IPS DF 6.9 (cell line): ENCODE results near the gene HTR2C.
"Not testable (repeated sequence)": the region's sequence is repeated elsewhere in the genome, so short reads cannot be mapped to it uniquely, and the experiment has no call there.

Experiments used
- DNase-seq: peaks from one replicate; pipeline ENCODE4 v3.0.0-alpha.2; 2013; ENCODE audit warnings: low read depth, low spot score
- H3K27ac ChIP-seq: one replicate; pipeline ENCODE4 v1.5.1; 2013; ENCODE audit warnings: low read length, control low read depth
- H3K27me3 ChIP-seq: 2 replicates; pipeline ENCODE4 v1.6.1; 2013; ENCODE audit warnings: mild to moderate bottlenecking, low read length; ENCODE audit not compliant: control insufficient read depth, insufficient read depth
- H3K36me3 ChIP-seq: 2 replicates; pipeline ENCODE4 v1.6.1; 2013; ENCODE audit warnings: low read length; ENCODE audit not compliant: control insufficient read depth, insufficient read depth
- H3K4me1 ChIP-seq: 2 replicates; pipeline ENCODE4 v1.6.1; 2013; ENCODE audit warnings: low read length; ENCODE audit not compliant: control insufficient read depth, insufficient read depth
- H3K4me3 ChIP-seq: 2 replicates; pipeline ENCODE4 v1.5.1; 2013; ENCODE audit warnings: mild to moderate bottlenecking, low read length
- H3K9me3 ChIP-seq: 2 replicates; pipeline ENCODE4 v1.6.1; 2013; ENCODE audit warnings: low read length, inconsistent platforms; ENCODE audit not compliant: control insufficient read depth, insufficient read depth
- WGBS: extraction: QIAGEN DNeasy Blood & Tissue Kit; methylation state at CpG from one replicate; pipeline ENCODE4 v1.1.7; 2013; ENCODE audit warnings: mixed read lengths, missing lambda C conversion rate; ENCODE audit not compliant: insufficient read length, insufficient coverage; 5-methylcytosine and 5-hydroxymethylcytosine counted together

HTR2C gene

GRCh38 chrX:114599911-114600310, 16.0 kb downstream of the HTR2C start:
- Histone ChIP-seq H3K9me3 (no peaks in the 10 kb centered on the region), H3K27ac (no peak overlapping the region), H3K4me1 (no peaks in the 10 kb centered on the region), H3K36me3 (no peaks in the 10 kb centered on the region), H3K4me3 (no peak overlapping the region), H3K27me3 (no peaks in the 10 kb centered on the region)
- WGBS: no CpG with 5 or more reads among the region's 4 CpGs
- DNase-seq: no peak

- WGBS: no CpG with 5 or more reads among the region's 10 CpGs
- H3K4me3 ChIP-seq: not testable (repeated sequence)
These were observed 22.7 kb downstream of the HTR2C start for GRCh38 chrX:114606619-114607018.

GRCh38 chrX:114611018-114611619, 27.2 kb downstream of the HTR2C start:
- no peaks in the 10 kb centered on the region for H3K36me3 ChIP-seq
- H3K4me3 ChIP-seq: no peak overlapping the region
- H3K27me3 ChIP-seq: no peaks in the 10 kb centered on the region
- no peak overlapping the region for H3K27ac ChIP-seq
- no CpG with 5 or more reads among the region's 11 CpGs for WGBS
- no peak for DNase-seq
- H3K9me3 ChIP-seq: no peaks in the 10 kb centered on the region
- no peaks in the 10 kb centered on the region for H3K4me1 ChIP-seq

More at GRCh38 chrX:114606619-114607018, 22.7 kb downstream of the HTR2C start:
- not testable (repeated sequence) for H3K9me3 ChIP-seq, H3K27ac ChIP-seq, DNase-seq, H3K36me3 ChIP-seq, H3K27me3 ChIP-seq, H3K4me1 ChIP-seq

- H3K27ac ChIP-seq: no peak overlapping the region
- no peaks in the 10 kb centered on the region for H3K36me3 ChIP-seq
- no peaks in the 10 kb centered on the region for H3K9me3 ChIP-seq
- no peak overlapping the region for H3K4me3 ChIP-seq
- no peak for DNase-seq
- no peaks in the 10 kb centered on the region for H3K4me1 ChIP-seq
- H3K27me3 ChIP-seq: no peaks in the 10 kb centered on the region
These were observed 31.9 kb downstream of the HTR2C start for GRCh38 chrX:114615765-114616164.

GRCh38 chrX:114619874-114620273, 36.0 kb downstream of the HTR2C start:
- WGBS: no CpG with 5 or more reads among the region's 2 CpGs
- no peaks in the 10 kb centered on the region for H3K9me3 ChIP-seq
- H3K36me3 ChIP-seq: no peaks in the 10 kb centered on the region
- H3K4me3 ChIP-seq: no peak overlapping the region
- H3K27me3 ChIP-seq: no peaks in the 10 kb centered on the region
- H3K27ac ChIP-seq: no peak overlapping the region
- no peaks in the 10 kb centered on the region for H3K4me1 ChIP-seq
- no peak for DNase-seq

GRCh38 chrX:114626323-114626722, 42.4 kb downstream of the HTR2C start:
- no peaks in the 10 kb centered on the region for H3K4me1 ChIP-seq
- no peak overlapping the region for H3K27ac ChIP-seq
- no peaks in the 10 kb centered on the region for H3K36me3 ChIP-seq
- no peak overlapping the region for H3K4me3 ChIP-seq
- H3K9me3 ChIP-seq: no peaks in the 10 kb centered on the region
- DNase-seq: no peak
- H3K27me3 ChIP-seq: no peaks in the 10 kb centered on the region

GRCh38 chrX:114635986-114636385, 52.1 kb downstream of the HTR2C start:
- no peaks in the 10 kb centered on the region for H3K36me3 ChIP-seq
- H3K4me1 ChIP-seq: no peaks in the 10 kb centered on the region
- WGBS: no CpG with 5 or more reads among the region's 1 CpG
- H3K27ac ChIP-seq: no peak overlapping the region
- no peaks in the 10 kb centered on the region for H3K9me3 ChIP-seq
- no peak overlapping the region for H3K4me3 ChIP-seq
- no peak for DNase-seq
- H3K27me3 ChIP-seq: no peaks in the 10 kb centered on the region

- H3K36me3 ChIP-seq: no peaks in the 10 kb centered on the region
- no peak for DNase-seq
- no peaks in the 10 kb centered on the region for H3K9me3 ChIP-seq
- no peak overlapping the region for H3K27ac ChIP-seq
- no peaks in the 10 kb centered on the region for H3K27me3 ChIP-seq
- no peaks in the 10 kb centered on the region for H3K4me1 ChIP-seq
- H3K4me3 ChIP-seq: no peak overlapping the region
These were observed 66.5 kb downstream of the HTR2C start for GRCh38 chrX:114650351-114650750.

GRCh38 chrX:114675365-114675764, 91.5 kb downstream of the HTR2C start:
- DNase-seq: no peak
- WGBS: no CpG with 5 or more reads among the region's 2 CpGs
- Histone ChIP-seq H3K4me3 (no peak overlapping the region), H3K36me3 (no peaks in the 10 kb centered on the region), H3K9me3 (no peaks in the 10 kb centered on the region), H3K27me3 (no peaks in the 10 kb centered on the region), H3K27ac (no peak overlapping the region), H3K4me1 (no peaks in the 10 kb centered on the region)

GRCh38 chrX:114700533-114700932, 116.6 kb downstream of the HTR2C start:
- not testable (repeated sequence) for H3K4me3 ChIP-seq, H3K4me1 ChIP-seq, H3K27ac ChIP-seq, H3K27me3 ChIP-seq, H3K36me3 ChIP-seq, H3K9me3 ChIP-seq, DNase-seq
- WGBS: no CpG with 5 or more reads among the region's 17 CpGs

- Histone ChIP-seq H3K27me3 (no peaks in the 10 kb centered on the region), H3K9me3 (no peaks in the 10 kb centered on the region), H3K4me3 (no peak overlapping the region), H3K27ac (no peak overlapping the region), H3K36me3 (no peaks in the 10 kb centered on the region), H3K4me1 (no peaks in the 10 kb centered on the region)
- no peak for DNase-seq
- no CpG with 5 or more reads among the region's 1 CpG for WGBS
These were observed 125.5 kb downstream of the HTR2C start for GRCh38 chrX:114709406-114709805.
